Transverse colon (tissue), 4 donors: ENCODE results near the gene LGI4. TPM values are rescaled to one million over a fixed set of nuclear protein-coding genes. Genes with fewer than 3 reads are reported as not detected.

Experiments used
- DNase-seq: peaks from one replicate; pipeline ENCODE4 v3.0.0-alpha.2; 2019
- H3K27ac ChIP-seq, 4 donors: fragments of 200-600 bp; sonication (generic); 2 replicates each; pipeline ENCODE4 v1.5.1; 2016 to 2018; ENCODE audit warnings: inconsistent platforms in 4 of 4
- H3K27me3 ChIP-seq: fragments of 200-600 bp; sonication (generic); 2 replicates; pipeline ENCODE4 v1.5.1; 2017; ENCODE audit warnings: inconsistent platforms
- H3K36me3 ChIP-seq, 4 donors: fragments of 200-600 bp; sonication (generic); 2 replicates each; pipeline ENCODE4 v1.5.1; 2017 to 2019; ENCODE audit warnings: inconsistent platforms in 4 of 4
- H3K4me1 ChIP-seq, 4 donors: fragments of 200-600 bp; sonication (generic); 2 replicates each; pipeline ENCODE4 v1.5.1; 2017 to 2020; ENCODE audit warnings: inconsistent platforms in 4 of 4
- H3K4me3 ChIP-seq, 4 donors: fragments of 200-600 bp; sonication (generic); 1 replicate in 1 of 4; 2 replicates in 3 of 4; pipeline versions ENCODE4 v1.5.1 to v1.6.1; 2017 to 2019; ENCODE audit warnings: inconsistent platforms in 4 of 4
- H3K9me3 ChIP-seq, 2 donors: fragments of 200-600 bp; sonication (generic); 2 replicates each; pipeline ENCODE4 v1.5.1; 2017 to 2019; ENCODE audit warnings: inconsistent platforms in 2 of 2
- CTCF ChIP-seq, 5 experiments: fragments of 200-600 bp in 3 of 5; fragments of 450-650 bp in 2 of 5; sonication (generic) in 3 of 5; IDR thresholded peaks; 1 replicate in 2 of 5; 2 replicates in 3 of 5; pipeline ENCODE4 v1.5.1; 2016 to 2017; ENCODE audit warnings: antibody characterized with exemption in 5 of 5, inconsistent platforms in 3 of 5, mild to moderate bottlenecking in 2 of 5, moderate library complexity in 1 of 5
- EP300 ChIP-seq: sonication (generic); formaldehyde crosslinking; IDR thresholded peaks from one replicate; pipeline ENCODE4 v1.6.1; 2017; ENCODE audit warnings: antibody characterized with exemption, low read depth
- POLR2A ChIP-seq: fragments of 450-650 bp; IDR thresholded peaks from one replicate; pipeline ENCODE4 v1.6.1; 2016; ENCODE audit warnings: antibody characterized with exemption, mild to moderate bottlenecking, moderate library complexity
- POLR2AphosphoS5 ChIP-seq, 3 donors: sonication (generic); formaldehyde crosslinking; IDR thresholded peaks; one replicate each; pipeline ENCODE4 v1.6.1; 2016; ENCODE audit warnings: antibody characterized with exemption in 3 of 3
- WGBS, 2 donors: methylation state at CpG; one replicate each; pipeline ENCODE4 v1.1.5; 2018; ENCODE audit warnings: low coverage in 1 of 2; 5-methylcytosine and 5-hydroxymethylcytosine counted together
- in situ Hi-C, 4 donors: fragments of 200-750 bp; cut with MboI; loops; one replicate each; pipeline versions ENCODE4 v1.15.0 to v1.15.1; 2017; ENCODE audit warnings: low sequenced_read_pairs in 3 of 4, low pct_ligation_motif_present in 1 of 4, low pct_unique_long_range_greater_than_20kb in 1 of 4
- intact Hi-C: fragments of 100-400 bp; cut with DNase I; formaldehyde crosslinking; loops from one replicate; pipeline ENCODE4 v1.15.1; 2023; ENCODE audit warnings: low total_unique reads
- total RNA-seq, 4 donors: library from RNA; depleted of rRNA; stranded (reverse); fragments of >200 nt; gene quantifications; one replicate each; pipeline ENCODE4 v1.1.0, GENCODE V29; 2016

Gene LGI4
- total RNA-seq, 4 donors from 2014 or later = 9.8 to 71.8 (median 25.9) TPM

GRCh38 chr19:35150445-35150844 lies 15.6 kb upstream of the LGI4 start:
- H3K27me3 ChIP-seq = peaks cover 48% of the 10 kb centered on the region
- in situ Hi-C loops = no loop called here

GRCh38 chr19:35149463-35149862 lies 14.6 kb upstream of the LGI4 start:
- intact Hi-C loops = no loop called here
- 79 to 100% methylated on average over 3 of the region's 3 CpGs for WGBS, 2 donors
- H3K27ac ChIP-seq = no peak overlapping the region
- in situ Hi-C loops = no loop called here
- no peak for DNase-seq
- H3K36me3 ChIP-seq = no peaks in the 10 kb centered on the region
- H3K27me3 ChIP-seq = peaks cover 38% of the 10 kb centered on the region
- H3K9me3 ChIP-seq = no peaks in the 10 kb centered on the region
- peaks cover 7 to 12% (median 11%) of the 10 kb centered on the region in 4 donors for H3K4me1 ChIP-seq
- no peak for TF ChIP-seq CTCF (IDR thresholded peaks at IDR 0.05)
- TF ChIP-seq POLR2A = no peak
- TF ChIP-seq POLR2AphosphoS5 (IDR thresholded peaks at IDR 0.05) = no peak
- TF ChIP-seq EP300 = no peak
- no peak overlapping the region for H3K4me3 ChIP-seq

More at GRCh38 chr19:35150445-35150844, 15.6 kb upstream of the LGI4 start:
- Histone ChIP-seq H3K27ac (no peak overlapping the region), H3K4me3 (no peak overlapping the region), H3K9me3 (no peaks in the 10 kb centered on the region), H3K36me3 (no peaks in the 10 kb centered on the region), H3K4me1 (peaks cover 7 to 18% (median 16%) of the 10 kb centered on the region in 4 donors)
- intact Hi-C loops = no loop called here
- no peak for TF ChIP-seq POLR2AphosphoS5 (IDR thresholded peaks at IDR 0.05)
- TF ChIP-seq EP300 = no peak
- no peak for TF ChIP-seq CTCF (IDR thresholded peaks at IDR 0.05)
- no peak for TF ChIP-seq POLR2A
- DNase-seq = no peak
- 60 to 62% methylated on average over 2 of the region's 2 CpGs for WGBS, 2 donors

- in situ Hi-C loops (no loop called here), intact Hi-C loops (no loop called here)
- H3K36me3 ChIP-seq = no peaks in the 10 kb centered on the region
- no peaks in the 10 kb centered on the region for H3K9me3 ChIP-seq
- peaks cover 38% of the 10 kb centered on the region for H3K27me3 ChIP-seq
- TF ChIP-seq POLR2A (no peak), CTCF (IDR thresholded peaks at IDR 0.05) (no peak), POLR2AphosphoS5 (IDR thresholded peaks at IDR 0.05) (no peak), EP300 (no peak)
- WGBS, 2 donors = 40 to 77% methylated on average over 1 to 7 of the region's 7 CpGs
- no peak for DNase-seq
- peaks cover 3 to 15% (median 13%) of the 10 kb centered on the region in 4 donors for H3K4me1 ChIP-seq
- H3K4me3 ChIP-seq = no peak overlapping the region
- no peak overlapping the region for H3K27ac ChIP-seq
These were observed 12.0 kb upstream of the LGI4 start for GRCh38 chr19:35146746-35147459.

GRCh38 chr19:35144600-35145436 lies 10.0 kb upstream of the LGI4 start:
- Histone ChIP-seq H3K4me1 (peaks cover 9 to 32% (median 25%) of the 10 kb centered on the region in 4 donors), H3K27me3 (peaks cover 24% of the 10 kb centered on the region), H3K36me3 (no peaks in the 10 kb centered on the region), H3K27ac (no peak overlapping the region), H3K4me3 (no peak overlapping the region), H3K9me3 (no peaks in the 10 kb centered on the region)
- in situ Hi-C loops (no loop called here), intact Hi-C loops (no loop called here)
- TF ChIP-seq CTCF (IDR thresholded peaks at IDR 0.05) = no peak
- peak in 2 of 3 donors; percentile 25 to 48 for TF ChIP-seq POLR2AphosphoS5 (IDR thresholded peaks at IDR 0.05)
- no peak for TF ChIP-seq EP300
- WGBS, 2 donors = 37% methylated on average over 15 of the region's 15 CpGs; no CpG with 5 or more reads in 1 of the 2 donors
- peak; percentile 84 for DNase-seq
